HEK293T (cell line): ENCODE data around the gene PLPP7.

ENCODE experiments used
- ARNT ChIP-seq: fragments of 450-650 bp; IDR thresholded peaks from 2 replicates; pipeline ENCODE4 v1.6.1; 2017; ENCODE audit warnings: mild to moderate bottlenecking
- FOXK2 ChIP-seq: fragments of 450-650 bp; IDR thresholded peaks from 2 replicates; pipeline ENCODE4 v1.6.1; 2016; ENCODE audit warnings: mild to moderate bottlenecking
- NFRKB ChIP-seq: fragments of 450-650 bp; IDR thresholded peaks from 2 replicates; pipeline ENCODE4 v1.6.1; 2016; ENCODE audit warnings: mild to moderate bottlenecking, moderate library complexity
- SP1 ChIP-seq: fragments of 450-650 bp; IDR thresholded peaks from 2 replicates; pipeline ENCODE4 v1.6.1; 2017

GRCh38 chr9:131298816-131299215 is 9.3 kb downstream of the PLPP7 start:
- TF ChIP-seq ARNT: no peak
- no peak for TF ChIP-seq FOXK2
- TF ChIP-seq SP1: no peak
- TF ChIP-seq NFRKB: no peak
